HL-60 (cell line): ENCODE measurements around the gene CD19.
"Not testable (repeated sequence)": the region's sequence is repeated elsewhere in the genome, so short reads cannot be mapped to it uniquely, and the experiment has no call there.

ENCODE experiments used
- DNase-seq, 2 experiments: peaks; one replicate each; pipeline ENCODE4 v3.0.0-alpha.2; 2010 to 2020; ENCODE audit warnings: low read depth in 1 of 2, low spot score in 1 of 2
- H3K27ac ChIP-seq: fragments of 250-450 bp; sonication (Bioruptor Pico); replicated peaks from 2 replicates; pipeline ENCODE4 v1.5.1; 2020; ENCODE audit warnings: mild to moderate bottlenecking, moderate library complexity
- H3K27me3 ChIP-seq: fragments of 250-450 bp; sonication (Bioruptor Pico); 2 replicates; pipeline ENCODE4 v1.5.1; 2021; ENCODE audit warnings: mild to moderate bottlenecking, moderate library complexity; ENCODE audit not compliant: insufficient read depth, poor library complexity, severe bottlenecking
- H3K4me3 ChIP-seq: replicated peaks from 2 replicates; pipeline ENCODE4 v1.5.1; 2011; ENCODE audit warnings: mild to moderate bottlenecking, control low read depth, low read length; ENCODE audit not compliant: insufficient read depth
- CTCF ChIP-seq: IDR thresholded peaks from one replicate; pipeline ENCODE4 v1.5.1; 2011; ENCODE audit warnings: low read length, control low read depth, inconsistent platforms; ENCODE audit not compliant: insufficient read depth
- GABPA ChIP-seq: IDR thresholded peaks from 2 replicates; pipeline ENCODE4 v1.6.1; 2012; ENCODE audit warnings: low read depth
- POLR2AphosphoS5 ChIP-seq: IDR thresholded peaks from 2 replicates; pipeline ENCODE4 v1.6.1; 2012; ENCODE audit warnings: low read depth
- REST ChIP-seq: IDR thresholded peaks from 2 replicates; pipeline ENCODE4 v1.6.1; 2012; ENCODE audit warnings: low read depth; ENCODE audit not compliant: insufficient replicate concordance
- SPI1 ChIP-seq: IDR thresholded peaks from 2 replicates; pipeline ENCODE4 v1.6.1; 2012; ENCODE audit warnings: low read depth, mild to moderate bottlenecking, borderline replicate concordance

The CD19 gene

GRCh38 chr16:28884045-28884444 lies 47.7 kb upstream of the CD19 start:
- H3K27me3 ChIP-seq, result no peaks in the 10 kb centered on the region
- H3K4me3 ChIP-seq, result no peak overlapping the region
- no peak overlapping the region for H3K27ac ChIP-seq
- TF ChIP-seq POLR2AphosphoS5 (no peak), REST (no peak), CTCF (no peak), GABPA (no peak), SPI1 (no peak)
- no peak for DNase-seq

GRCh38 chr16:28886945-28887344 lies 44.8 kb upstream of the CD19 start:
- DNase-seq, result no peak
- Histone ChIP-seq H3K4me3 (no peak overlapping the region), H3K27me3 (no peaks in the 10 kb centered on the region), H3K27ac (no peak overlapping the region)
- TF ChIP-seq POLR2AphosphoS5 (no peak), SPI1 (no peak), GABPA (no peak), REST (no peak), CTCF (no peak)

- H3K27me3 ChIP-seq, DNase-seq, H3K27ac ChIP-seq, H3K4me3 ChIP-seq: not testable (repeated sequence)
Observed at GRCh38 chr16:28890355-28890754, 41.4 kb upstream of the CD19 start.

GRCh38 chr16:28891964-28892890 lies 39.5 kb upstream of the CD19 start:
- H3K4me3 ChIP-seq, result no peak overlapping the region

More at GRCh38 chr16:28891964-28892890, 39.5 kb upstream of the CD19 start:
- TF ChIP-seq POLR2AphosphoS5, result no peak
- TF ChIP-seq REST, result no peak
- no peak for TF ChIP-seq GABPA
- TF ChIP-seq CTCF, result no peak
- no peak for TF ChIP-seq SPI1
- H3K27ac ChIP-seq, result no peak overlapping the region
- DNase-seq, result no peak
- no peaks in the 10 kb centered on the region for H3K27me3 ChIP-seq
